GM23248 (cell line): ENCODE measurements around the gene DPP6.

Experiments used
- EZH2 ChIP-seq: fragments of 200-600 bp; sonication (generic); IDR thresholded peaks from 2 replicates; pipeline ENCODE4 v1.6.1; 2018; ENCODE audit warnings: antibody characterized with exemption, mild to moderate bottlenecking; ENCODE audit not compliant: insufficient read depth, poor library complexity, severe bottlenecking
- EZH2phosphoT487 ChIP-seq: fragments of 200-600 bp; sonication (generic); IDR thresholded peaks from 2 replicates; pipeline ENCODE4 v1.6.1; 2018; ENCODE audit warnings: antibody characterized with exemption, moderate library complexity, mild to moderate bottlenecking, low read depth; ENCODE audit not compliant: insufficient read depth

DNA sequence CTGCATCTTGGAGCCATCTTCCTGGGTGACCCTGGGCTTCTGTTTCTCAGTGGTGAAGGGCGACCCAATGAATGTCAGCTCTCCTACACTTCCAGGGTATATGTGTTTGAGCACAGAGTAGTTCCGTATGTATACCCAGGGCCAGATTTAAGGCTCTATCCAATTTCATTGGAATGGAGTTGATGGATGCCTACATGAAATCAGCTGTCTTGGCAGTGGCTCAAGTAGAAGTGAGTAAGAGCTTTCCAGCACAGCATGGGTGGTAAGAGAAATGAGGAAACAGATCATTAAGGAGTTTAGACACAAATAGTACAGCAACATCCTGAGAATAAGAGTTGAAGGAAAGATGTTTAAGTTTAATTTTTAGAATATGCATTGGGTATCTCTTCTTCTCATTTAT lies 517.7 kb downstream of the DPP6 start:
- TF ChIP-seq EZH2 (no peak), EZH2phosphoT487 (no peak)
